HG03103 (cell line): ENCODE data around the gene CD3E.

Experiments
- ATAC-seq: cut with Tn5 transposase; IDR thresholded peaks from one replicate; pipeline ENCODE4 v1.9.1; 2021; ENCODE audit warnings: low read depth; ENCODE audit not compliant: unreplicated experiment

The CD3E gene

GRCh38 chr11:118321386-118322082, 17.0 kb downstream of the CD3E start:
- no peak for ATAC-seq

GRCh38 chr11:118322721-118323120, 18.2 kb downstream of the CD3E start:
- ATAC-seq: no peak

- no peak for ATAC-seq
Observed at GRCh38 chr11:118325283-118325682, 20.8 kb downstream of the CD3E start.

- no peak for ATAC-seq
Observed at GRCh38 chr11:118328745-118329144, 24.2 kb downstream of the CD3E start.

GRCh38 chr11:118334745-118335144, 30.2 kb downstream of the CD3E start:
- ATAC-seq: no peak

- ATAC-seq: no peak
Observed at GRCh38 chr11:118338637-118339061, 34.1 kb downstream of the CD3E start.

GRCh38 chr11:118339281-118339961, 34.9 kb downstream of the CD3E start:
- no peak for ATAC-seq

- ATAC-seq: no peak
Observed at GRCh38 chr11:118340449-118340848, 35.9 kb downstream of the CD3E start.

GRCh38 chr11:118341261-118341660, 36.7 kb downstream of the CD3E start:
- no peak for ATAC-seq

- no peak for ATAC-seq
Observed at GRCh38 chr11:118341815-118342489, 37.4 kb downstream of the CD3E start.

GRCh38 chr11:118342503-118343161, 38.1 kb downstream of the CD3E start, which contains the start of gene CD3D:
Gene CD3D (minus strand): TSS chr11:118342705. CDS start chr11:118342607, 98 bp downstream.
- no peak for ATAC-seq

- ATAC-seq: no peak
Observed at GRCh38 chr11:118343248-118343647, 38.7 kb downstream of the CD3E start.

- no peak for ATAC-seq
Observed at GRCh38 chr11:118343981-118344515, 39.5 kb downstream of the CD3E start, which contains the start of gene CD3G. Gene CD3G (plus strand): TSS chr11:118344344. CDS start chr11:118344424, 80 bp downstream.

- no peak for ATAC-seq
Observed at GRCh38 chr11:118349475-118349874, 44.9 kb downstream of the CD3E start.

- ATAC-seq: no peak
Observed at GRCh38 chr11:118353084-118353710, 48.7 kb downstream of the CD3E start.

- ATAC-seq: no peak
Observed at GRCh38 chr11:118358071-118358470, 53.5 kb downstream of the CD3E start.

- ATAC-seq: peak; percentile 82
Observed at GRCh38 chr11:118359295-118359958, 54.9 kb downstream of the CD3E start, which contains the start of gene UBE4A. Gene UBE4A (plus strand): TSS chr11:118359600. CDS start chr11:118365081, 5,481 bp downstream.

- no peak for ATAC-seq
Observed at GRCh38 chr11:118364956-118365615, 60.6 kb downstream of the CD3E start.
